ENCODE results near the gene HUNK. TPM values are rescaled to one million over a fixed set of nuclear protein-coding genes. Genes with fewer than 3 reads are reported as not detected.

Gene HUNK
- total and polyA plus RNA-seq, 2 experiments from 2014 or later, result 7.1 to 10.8 TPM

DNA sequence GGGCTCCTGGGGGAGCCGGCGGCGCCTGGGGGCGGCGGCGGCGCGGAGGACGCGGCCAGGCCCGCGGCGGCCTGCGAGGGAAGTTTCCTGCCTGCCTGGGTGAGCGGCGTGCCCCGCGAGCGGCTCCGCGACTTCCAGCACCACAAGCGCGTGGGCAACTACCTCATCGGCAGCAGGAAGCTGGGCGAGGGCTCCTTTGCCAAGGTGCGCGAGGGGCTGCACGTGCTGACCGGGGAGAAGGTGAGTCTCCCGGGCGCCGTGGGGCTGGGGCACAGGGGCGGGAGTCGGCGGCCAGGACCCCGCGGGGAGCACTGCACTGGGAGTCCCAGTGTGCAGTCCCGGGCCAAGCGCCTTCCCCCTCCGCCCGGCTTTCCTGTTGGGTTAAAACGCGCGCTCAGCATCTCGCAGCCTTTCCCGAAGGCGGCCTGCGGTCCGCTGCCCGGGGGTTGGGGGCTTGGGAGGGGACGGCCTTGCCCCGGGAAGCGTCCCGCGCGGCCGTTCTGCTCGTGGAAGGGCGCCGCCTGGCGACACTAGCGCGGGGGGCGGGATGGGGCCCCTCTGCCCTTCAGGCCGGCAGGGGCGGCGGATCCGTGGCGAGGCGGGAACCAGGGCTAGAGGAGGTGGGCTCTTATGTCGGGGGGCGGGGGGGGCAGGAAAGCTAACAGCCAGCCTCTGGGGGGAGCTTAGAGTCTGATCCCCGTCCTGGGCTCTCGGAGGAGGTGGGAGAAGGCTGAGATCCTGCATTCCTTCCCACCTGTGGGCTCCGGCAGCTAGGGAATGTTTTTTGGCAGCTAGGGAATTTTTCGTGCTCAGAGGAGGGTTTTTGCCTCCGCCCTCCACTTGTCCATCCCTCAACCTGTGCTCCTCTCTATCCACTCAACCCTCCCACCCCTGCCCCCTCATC is 1.1 kb downstream of the HUNK start:
- peaks cover 52% of the 10 kb centered on the region for H3K79me2 ChIP-seq
- no peaks in the 10 kb centered on the region for H3K27me3 ChIP-seq
- no peaks in the 10 kb centered on the region for H3K9me3 ChIP-seq (ENCODE audit: low read depth)
- no peaks in the 10 kb centered on the region for H4K20me1 ChIP-seq (ENCODE audit: insufficient read depth, poor library complexity, severe bottlenecking)
- peak; percentile 83 for DNase-seq (ENCODE audit: low spot score)
- TF ChIP-seq, protein P1, sequence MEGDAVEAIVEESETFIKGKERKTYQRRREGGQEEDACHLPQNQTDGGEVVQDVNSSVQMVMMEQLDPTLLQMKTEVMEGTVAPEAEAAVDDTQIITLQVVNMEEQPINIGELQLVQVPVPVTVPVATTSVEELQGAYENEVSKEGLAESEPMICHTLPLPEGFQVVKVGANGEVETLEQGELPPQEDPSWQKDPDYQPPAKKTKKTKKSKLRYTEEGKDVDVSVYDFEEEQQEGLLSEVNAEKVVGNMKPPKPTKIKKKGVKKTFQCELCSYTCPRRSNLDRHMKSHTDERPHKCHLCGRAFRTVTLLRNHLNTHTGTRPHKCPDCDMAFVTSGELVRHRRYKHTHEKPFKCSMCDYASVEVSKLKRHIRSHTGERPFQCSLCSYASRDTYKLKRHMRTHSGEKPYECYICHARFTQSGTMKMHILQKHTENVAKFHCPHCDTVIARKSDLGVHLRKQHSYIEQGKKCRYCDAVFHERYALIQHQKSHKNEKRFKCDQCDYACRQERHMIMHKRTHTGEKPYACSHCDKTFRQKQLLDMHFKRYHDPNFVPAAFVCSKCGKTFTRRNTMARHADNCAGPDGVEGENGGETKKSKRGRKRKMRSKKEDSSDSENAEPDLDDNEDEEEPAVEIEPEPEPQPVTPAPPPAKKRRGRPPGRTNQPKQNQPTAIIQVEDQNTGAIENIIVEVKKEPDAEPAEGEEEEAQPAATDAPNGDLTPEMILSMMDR (IDR thresholded peaks at IDR 0.05; ENCODE audit: poor library complexity), result peak; percentile 77
- no peak for TF ChIP-seq EZH2phosphoT487 (IDR thresholded peaks at IDR 0.05; ENCODE audit: low read depth, severe bottlenecking, unreplicated experiment)
- H2AFZ ChIP-seq, result peak overlapping the region; percentile 77
- H3K36me3 ChIP-seq (replicated peaks; ENCODE audit: insufficient read depth, low read depth), result no peaks in the 10 kb centered on the region
- peak overlapping the region; percentile 61 for H3K27ac ChIP-seq
- H3K4me3 ChIP-seq, result peak overlapping the region; percentile 86
- peaks cover 14% of the 10 kb centered on the region for H3K4me1 ChIP-seq (ENCODE audit: insufficient read depth)
- peak overlapping the region; percentile 94 for H3K4me2 ChIP-seq
- 2% methylated on average over 41 of the region's 77 CpGs for WGBS (ENCODE audit: low lambda C conversion rate, missing lambda C conversion rate)
- H3K9me2 ChIP-seq (replicated peaks; ENCODE audit: insufficient read depth), result no peaks in the 10 kb centered on the region

DNA sequence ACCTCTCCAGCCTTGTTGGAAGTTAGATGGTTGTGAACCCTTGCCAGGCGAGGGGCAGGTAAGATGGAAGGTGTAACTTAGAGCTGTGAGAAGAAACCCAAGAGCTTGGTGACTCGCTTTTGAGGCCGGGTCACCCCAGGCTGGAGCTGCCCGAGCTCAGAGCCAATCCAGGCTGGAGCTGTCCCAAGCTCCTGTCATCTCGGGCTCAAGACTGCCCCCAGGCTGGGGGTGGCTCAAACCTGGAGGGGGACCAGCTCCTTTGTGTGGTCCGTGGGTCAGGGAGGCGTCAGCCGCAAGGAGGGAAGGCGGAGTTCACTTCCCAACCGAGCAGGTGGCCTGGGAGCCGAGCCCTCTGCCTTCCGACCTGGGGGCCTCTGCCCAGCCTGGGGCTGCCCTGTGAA is 2.0 kb downstream of the HUNK start:
- WGBS (ENCODE audit: low lambda C conversion rate, missing lambda C conversion rate), result 33% methylated on average over 11 of the region's 12 CpGs
- H3K4me1 ChIP-seq (ENCODE audit: insufficient read depth), result peaks cover 17% of the 10 kb centered on the region
- peak; percentile 45 for DNase-seq (ENCODE audit: low spot score)

DNA sequence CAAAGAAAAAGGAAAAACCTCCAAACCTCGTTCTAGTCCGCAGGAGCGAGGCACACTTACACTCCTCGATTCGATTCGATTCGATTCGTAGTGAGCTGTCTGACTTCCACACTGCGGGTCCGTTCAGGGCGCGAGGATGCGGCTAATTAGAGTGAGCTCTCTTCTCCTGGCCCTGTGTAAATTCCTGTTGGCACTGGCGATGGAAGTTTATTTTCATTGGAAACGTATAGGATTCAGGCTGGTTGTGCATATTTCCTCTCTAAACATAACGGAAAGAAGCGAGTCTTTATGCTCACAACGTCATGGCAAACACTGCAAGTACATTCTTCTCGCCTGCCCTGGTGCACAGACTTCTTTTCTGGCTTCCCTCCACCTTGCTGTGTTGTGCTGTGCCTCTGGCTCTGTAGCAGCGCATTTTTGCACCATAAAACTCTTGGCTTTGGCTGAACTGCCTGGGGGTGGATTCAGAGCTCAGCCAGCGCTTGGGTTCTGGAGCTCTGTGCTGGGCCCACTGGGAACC is 2.7 kb downstream of the HUNK start:
- H3K4me3 ChIP-seq, result no peak overlapping the region

More for the DNA sequence above, 2.0 kb downstream of the HUNK start:
- H3K79me2 ChIP-seq, result peaks cover 61% of the 10 kb centered on the region
- peak overlapping the region; percentile 94 for H3K4me2 ChIP-seq
- no peaks in the 10 kb centered on the region for H3K36me3 ChIP-seq (replicated peaks; ENCODE audit: insufficient read depth, low read depth)
- H3K27me3 ChIP-seq, result no peaks in the 10 kb centered on the region
- peak overlapping the region; percentile 52 for H3K4me3 ChIP-seq
- H4K20me1 ChIP-seq (ENCODE audit: insufficient read depth, poor library complexity, severe bottlenecking), result no peaks in the 10 kb centered on the region
- H3K9me2 ChIP-seq (replicated peaks; ENCODE audit: insufficient read depth), result no peaks in the 10 kb centered on the region
- H3K9me3 ChIP-seq (ENCODE audit: low read depth), result no peaks in the 10 kb centered on the region
- no peak for TF ChIP-seq EZH2 (IDR thresholded peaks at IDR 0.05; ENCODE audit: borderline replicate concordance)
- no peak for TF ChIP-seq EZH2phosphoT487 (IDR thresholded peaks at IDR 0.05; ENCODE audit: low read depth, severe bottlenecking, unreplicated experiment)
- TF ChIP-seq, protein P1 (IDR thresholded peaks at IDR 0.05; ENCODE audit: poor library complexity), result no peak
- no peak overlapping the region for H2AFZ ChIP-seq
- peak overlapping the region; percentile 53 for H3K27ac ChIP-seq

More for the DNA sequence above, 2.7 kb downstream of the HUNK start:
- TF ChIP-seq EZH2 (IDR thresholded peaks at IDR 0.05; ENCODE audit: borderline replicate concordance) (no peak), EZH2phosphoT487 (IDR thresholded peaks at IDR 0.05; ENCODE audit: low read depth, severe bottlenecking, unreplicated experiment) (no peak)
- TF ChIP-seq, protein P1 (IDR thresholded peaks at IDR 0.05; ENCODE audit: poor library complexity), result no peak
- H4K20me1 ChIP-seq (ENCODE audit: insufficient read depth, poor library complexity, severe bottlenecking), result no peaks in the 10 kb centered on the region
- no peaks in the 10 kb centered on the region for H3K9me2 ChIP-seq (replicated peaks; ENCODE audit: insufficient read depth)
- no peaks in the 10 kb centered on the region for H3K9me3 ChIP-seq (ENCODE audit: low read depth)
- peak; percentile 34 for DNase-seq (ENCODE audit: low spot score)
- H2AFZ ChIP-seq, result no peak overlapping the region
- peaks cover 68% of the 10 kb centered on the region for H3K79me2 ChIP-seq
- H3K4me1 ChIP-seq (ENCODE audit: insufficient read depth), result peaks cover 17% of the 10 kb centered on the region
- peak overlapping the region; percentile 94 for H3K4me2 ChIP-seq
- H3K36me3 ChIP-seq (replicated peaks; ENCODE audit: insufficient read depth, low read depth), result no peaks in the 10 kb centered on the region
- no peaks in the 10 kb centered on the region for H3K27me3 ChIP-seq
- 68% methylated on average over 21 of the region's 21 CpGs for WGBS (ENCODE audit: low lambda C conversion rate, missing lambda C conversion rate)
- H3K27ac ChIP-seq, result peak overlapping the region; percentile 53
